IMR-90 (cell line): Measurements from ENCODE around the gene CSAD. TPM values are rescaled to one million over a fixed set of nuclear protein-coding genes. Genes with fewer than 3 reads are reported as not detected.
A peak's percentile ranks its signal among the peaks of the same experiment; 100 is the strongest.

Experiments
- ATAC-seq: fragments of 200-7000 bp; cut with Tn5 transposase; 2 replicates; pipeline ENCODE4 v1.9.1; 2020; ENCODE audit warnings: low read depth, mild to moderate bottlenecking, moderate library complexity
- BruUV-seq: library from RNA; stranded (reverse); fragments of 400-500 nt; replicated peaks from 2 replicates; lab custom pipeline; 2021; lab: Mats Ljungman, UMichigan
- CTCF ChIA-PET: fragments of 300-600 bp; formaldehyde crosslinking; extraction: SDS; loops from one replicate; lab custom pipeline; 2021; ENCODE audit warnings: antibody characterized with exemption; lab: Yijun Ruan, JAX
- POLR2A ChIA-PET: fragments of 300-600 bp; sonication (Branson Sonifier 250); formaldehyde crosslinking; loops from one replicate; lab custom pipeline; 2022; ENCODE audit warnings: antibody characterized with exemption; ENCODE audit not compliant: unreplicated experiment; lab: Charles Lee
- DNase-seq: peaks from one replicate; pipeline ENCODE4 v3.0.0; 2013
- H2AFZ ChIP-seq: replicated peaks from 2 replicates; pipeline ENCODE3; 2013; ENCODE audit warnings: low read length, mild to moderate bottlenecking; ENCODE audit not compliant: poor library complexity
- H2AK5ac ChIP-seq: 2 replicates; pipeline ENCODE4 v1.6.1; 2013; ENCODE audit warnings: low read depth, low read length, inconsistent platforms
- H2AK9ac ChIP-seq: replicated peaks from 2 replicates; pipeline ENCODE3; 2013; ENCODE audit warnings: mild to moderate bottlenecking, low read depth, low read length, moderate library complexity; ENCODE audit not compliant: poor library complexity
- H2BK120ac ChIP-seq: 2 replicates; pipeline ENCODE4 v1.6.1; 2013; ENCODE audit warnings: low read depth, low read length, inconsistent platforms
- H2BK15ac ChIP-seq: 3 replicates; pipeline ENCODE4 v1.6.1; 2013; ENCODE audit warnings: low read depth, low read length, inconsistent platforms
- H2BK20ac ChIP-seq: 2 replicates; pipeline ENCODE4 v1.6.1; 2013; ENCODE audit warnings: low read depth, mild to moderate bottlenecking, inconsistent platforms, low read length, moderate library complexity
- H2BK5ac ChIP-seq: 2 replicates; pipeline ENCODE4 v1.6.1; 2013; ENCODE audit warnings: mild to moderate bottlenecking, low read depth, low read length, inconsistent platforms; ENCODE audit not compliant: poor library complexity, severe bottlenecking
- H3K14ac ChIP-seq: replicated peaks from 2 replicates; pipeline ENCODE4 v1.6.1; 2013; ENCODE audit warnings: low read depth, low read length, inconsistent platforms
- H3K18ac ChIP-seq: 2 replicates; pipeline ENCODE4 v1.6.1; 2013; ENCODE audit warnings: low read depth, low read length, control low read depth
- H3K23ac ChIP-seq: 2 replicates; pipeline ENCODE4 v1.6.1; 2013; ENCODE audit warnings: low read depth, low read length, inconsistent platforms
- H3K27ac ChIP-seq: 2 replicates; pipeline ENCODE4 v1.5.1; 2013; ENCODE audit warnings: mild to moderate bottlenecking, control low read depth, low read length; ENCODE audit not compliant: insufficient read depth
- H3K27me3 ChIP-seq: 2 replicates; pipeline ENCODE4 v1.6.1; 2013; ENCODE audit warnings: low read length; ENCODE audit not compliant: control insufficient read depth, insufficient read depth
- H3K36me3 ChIP-seq: 2 replicates; pipeline ENCODE4 v1.6.1; 2013; ENCODE audit warnings: low read length, mixed read lengths; ENCODE audit not compliant: control insufficient read depth, insufficient read depth
- H3K4ac ChIP-seq: 2 replicates; pipeline ENCODE4 v1.6.1; 2013; ENCODE audit warnings: low read depth, low read length, inconsistent platforms
- H3K4me1 ChIP-seq: 2 replicates; pipeline ENCODE4 v1.6.1; 2013; ENCODE audit warnings: low read length, mixed read lengths; ENCODE audit not compliant: control insufficient read depth, insufficient read depth
- H3K4me2 ChIP-seq: 2 replicates; pipeline ENCODE4 v1.6.1; 2013; ENCODE audit warnings: low read depth, mild to moderate bottlenecking, control low read depth, low read length, moderate library complexity
- H3K4me3 ChIP-seq: 2 replicates; pipeline ENCODE4 v1.5.1; 2013; ENCODE audit warnings: low read depth, mild to moderate bottlenecking, control low read depth, low read length, moderate library complexity; ENCODE audit not compliant: insufficient read depth
- H3K56ac ChIP-seq: 2 replicates; pipeline ENCODE4 v1.6.1; 2013; ENCODE audit warnings: low read length, inconsistent platforms; ENCODE audit not compliant: insufficient read depth; ENCODE audit errors: extremely low read depth
- H3K79me1 ChIP-seq, 2 experiments: 2 replicates each; pipeline ENCODE4 v1.6.1; 2013; ENCODE audit warnings: low read length in 2 of 2, inconsistent platforms in 1 of 2, low read depth in 1 of 2
- H3K9ac ChIP-seq: 2 replicates; pipeline ENCODE4 v1.6.1; 2013; ENCODE audit warnings: low read depth, low read length, control low read depth
- H3K9me1 ChIP-seq: 2 replicates; pipeline ENCODE4 v1.6.1; 2013; ENCODE audit warnings: low read length, inconsistent platforms; ENCODE audit not compliant: insufficient read depth
- H3K9me3 ChIP-seq: 2 replicates; pipeline ENCODE4 v1.6.1; 2013; ENCODE audit warnings: low read length; ENCODE audit not compliant: control insufficient read depth, insufficient read depth
- H4K20me1 ChIP-seq: 2 replicates; pipeline ENCODE4 v1.6.1; 2013; ENCODE audit warnings: low read length, inconsistent platforms; ENCODE audit not compliant: insufficient read depth
- H4K5ac ChIP-seq: 2 replicates; pipeline ENCODE4 v1.6.1; 2013; ENCODE audit warnings: mild to moderate bottlenecking, low read depth, low read length, control low read depth
- H4K8ac ChIP-seq, 2 experiments: 2 replicates each; pipeline ENCODE4 v1.6.1; 2013; ENCODE audit warnings: low read depth in 2 of 2, low read length in 2 of 2, control low read depth in 1 of 2, inconsistent platforms in 1 of 2
- H4K91ac ChIP-seq: 2 replicates; pipeline ENCODE4 v1.6.1; 2013; ENCODE audit warnings: low read depth, low read length, inconsistent platforms; ENCODE audit not compliant: insufficient read depth
- BHLHE40 ChIP-seq: fragments of 150-350 bp; IDR thresholded peaks from 2 replicates; pipeline ENCODE4 v1.6.1; 2016; ENCODE audit warnings: mild to moderate bottlenecking, low read depth, low read length
- CEBPB ChIP-seq: IDR thresholded peaks from 2 replicates; pipeline ENCODE4 v1.6.1; 2012; ENCODE audit warnings: low read depth, low read length, improper control_type of control experiment
- CHD1 ChIP-seq: IDR thresholded peaks from 2 replicates; pipeline ENCODE4 v1.6.1; 2012; ENCODE audit warnings: low read depth, low read length, improper control_type of control experiment
- CTCF ChIP-seq: conservative IDR thresholded peaks from 2 replicates; pipeline ENCODE4 v1.5.1; 2012; ENCODE audit warnings: mild to moderate bottlenecking, low read depth, low read length, improper control_type of control experiment
- ELK1 ChIP-seq: fragments of 150-350 bp; IDR thresholded peaks from 2 replicates; pipeline ENCODE4 v1.6.1; 2016; ENCODE audit warnings: low read depth, mild to moderate bottlenecking, low read length, moderate library complexity, borderline replicate concordance
- FOS ChIP-seq: fragments of 150-350 bp; IDR thresholded peaks from 2 replicates; pipeline ENCODE4 v1.6.1; 2016; ENCODE audit warnings: low read depth, low read length
- MAFK ChIP-seq: IDR thresholded peaks from 2 replicates; pipeline ENCODE4 v1.6.1; 2012; ENCODE audit warnings: low read depth, low read length, improper control_type of control experiment
- MAZ ChIP-seq: IDR thresholded peaks from 2 replicates; pipeline ENCODE4 v1.6.1; 2012; ENCODE audit warnings: low read depth, mild to moderate bottlenecking, low read length, improper control_type of control experiment, moderate library complexity, borderline replicate concordance
- MXI1 ChIP-seq: IDR thresholded peaks from 2 replicates; pipeline ENCODE4 v1.6.1; 2012; ENCODE audit warnings: low read depth, mild to moderate bottlenecking, low read length, moderate library complexity, borderline replicate concordance
- NFE2L2 ChIP-seq: fragments of 150-350 bp; IDR thresholded peaks from 2 replicates; pipeline ENCODE4 v1.6.1; 2016; ENCODE audit warnings: low read depth, mild to moderate bottlenecking, low read length
- POLR2A ChIP-seq: IDR thresholded peaks from 2 replicates; pipeline ENCODE4 v1.6.1; 2012; ENCODE audit warnings: mild to moderate bottlenecking, low read depth, low read length
- RAD21 ChIP-seq: IDR thresholded peaks from 2 replicates; pipeline ENCODE4 v1.6.1; 2012; ENCODE audit warnings: low read length, improper control_type of control experiment
- RCOR1 ChIP-seq: IDR thresholded peaks from 2 replicates; pipeline ENCODE4 v1.6.1; 2012; ENCODE audit warnings: mild to moderate bottlenecking, low read length, improper control_type of control experiment; ENCODE audit not compliant: insufficient replicate concordance
- RFX5 ChIP-seq: IDR thresholded peaks from 2 replicates; pipeline ENCODE4 v1.8.0; 2012; ENCODE audit warnings: low read depth, mild to moderate bottlenecking, low read length, moderate library complexity
- SMC3 ChIP-seq: fragments of 150-350 bp; IDR thresholded peaks from 2 replicates; pipeline ENCODE4 v1.6.1; 2016; ENCODE audit warnings: low read depth, mild to moderate bottlenecking, antibody characterized with exemption, low read length, moderate library complexity
- USF2 ChIP-seq: fragments of 150-350 bp; IDR thresholded peaks from 2 replicates; pipeline ENCODE4 v1.6.1; 2017; ENCODE audit warnings: mild to moderate bottlenecking, antibody characterized with exemption, low read length, low read depth
- WGBS, 2 experiments: methylation state at CpG; one replicate each; pipeline versions ENCODE4 v1.1.5 to v1.1.7; 2013; ENCODE audit warnings: missing lambda C conversion rate in 2 of 2; ENCODE audit not compliant: insufficient read length in 1 of 2; ENCODE audit errors: extremely low coverage in 2 of 2; 5-methylcytosine and 5-hydroxymethylcytosine counted together
- dilution Hi-C: fragments of 300-500 bp; cut with HindIII; formaldehyde crosslinking; loops from one replicate; pipeline ENCODE4 v1.14.3; 2018; ENCODE audit warnings: low sequenced_read_pairs; ENCODE audit not compliant: unreplicated experiment
- in situ Hi-C: fragments of 300-500 bp; cut with MboI; formaldehyde crosslinking; loops from 3 replicates; pipeline ENCODE4 v1.14.3; 2019; ENCODE audit warnings: low sequenced_read_pairs, inconsistent platforms, mixed read lengths
- intact Hi-C: fragments of 100-400 bp; cut with micrococcal nuclease; formaldehyde crosslinking; loops from 2 replicates; pipeline ENCODE4 v1.10.0; 2022
- polyA plus RNA-seq, 3 experiments: library from polyadenylated mRNA; depleted of rRNA; stranded (reverse); fragments of >200 nt; gene quantifications; 2 replicates each; pipeline ENCODE4 v1.2.3, GENCODE V29; 2012; ENCODE audit warnings: low replicate concordance in 1 of 3
- total RNA-seq: library from RNA; depleted of rRNA; stranded (reverse); fragments of >200 nt; gene quantifications from 2 replicates; pipeline ENCODE4 v1.2.3, GENCODE V29; 2012

The CSAD gene
- total and polyA plus RNA-seq, 2 of the 4 experiments (the other 2 are of a cell fraction): 5.4 to 45.6 TPM

- 100% methylated on average over 6 of the region's 6 CpGs; no CpG with 5 or more reads in 1 of the 2 experiments for WGBS, 2 experiments
- ChIA-PET POLR2A (no interaction called here), CTCF (no interaction called here)
- H4K5ac ChIP-seq: no peak overlapping the region
- no peak overlapping the region for H3K9ac ChIP-seq
- no peak overlapping the region for H4K91ac ChIP-seq
- peaks cover 21% of the 10 kb centered on the region; the same call in 1 of the 2 replicates for H4K20me1 ChIP-seq
- no peak overlapping the region for H3K23ac ChIP-seq
- H3K36me3 ChIP-seq: peaks cover 48% of the 10 kb centered on the region
- H4K8ac ChIP-seq: no peak overlapping the region
- H2BK120ac ChIP-seq: no peak overlapping the region
- no peak overlapping the region for H3K4ac ChIP-seq
- H3K27me3 ChIP-seq: no peaks in the 10 kb centered on the region
- no peak for DNase-seq
- no peak overlapping the region for H3K4me3 ChIP-seq
- H3K14ac ChIP-seq: no peak overlapping the region
- no peak overlapping the region for H3K18ac ChIP-seq
- H2BK20ac ChIP-seq: no peak overlapping the region
- H3K4me2 ChIP-seq: no peak overlapping the region
- no peak overlapping the region for H2BK5ac ChIP-seq
- H3K9me3 ChIP-seq: no peaks in the 10 kb centered on the region
- H3K4me1 ChIP-seq: peaks cover 14% of the 10 kb centered on the region
- no peak overlapping the region for H2AK5ac ChIP-seq
- intact Hi-C loops: no loop called here
- TF ChIP-seq MXI1 (no peak), FOS (no peak), RFX5 (no peak), RAD21 (no peak), USF2 (no peak), MAZ (no peak), POLR2A (no peak), CTCF (no peak), MAFK (no peak), RCOR1 (no peak), BHLHE40 (no peak), CEBPB (no peak), ELK1 (no peak), SMC3 (no peak), CHD1 (no peak), NFE2L2 (no peak)
- dilution Hi-C loops: no loop called here
- no peak overlapping the region for H2BK15ac ChIP-seq
- BruUV-seq: no TSS peak
- peak overlapping the region; percentile 26 for H2AFZ ChIP-seq
- peaks cover 31 to 65% of the 10 kb centered on the region in 2 experiments for H3K79me1 ChIP-seq
- in situ Hi-C loops: loop anchor here (5.0 kb wide), 1 partner anchor 118 kb away; no protein-coding TSS in a partner anchor
- no peak for ATAC-seq
- H3K9me1 ChIP-seq: peaks cover 17% of the 10 kb centered on the region
- H3K27ac ChIP-seq: no peak overlapping the region
- H3K56ac ChIP-seq: no peak overlapping the region
- no peak overlapping the region for H2AK9ac ChIP-seq
Observed at GRCh38 chr12:53184828-53185227, 4.1 kb upstream of the CSAD start.
